Measurements from ENCODE around the gene KDM6B.

DNA sequence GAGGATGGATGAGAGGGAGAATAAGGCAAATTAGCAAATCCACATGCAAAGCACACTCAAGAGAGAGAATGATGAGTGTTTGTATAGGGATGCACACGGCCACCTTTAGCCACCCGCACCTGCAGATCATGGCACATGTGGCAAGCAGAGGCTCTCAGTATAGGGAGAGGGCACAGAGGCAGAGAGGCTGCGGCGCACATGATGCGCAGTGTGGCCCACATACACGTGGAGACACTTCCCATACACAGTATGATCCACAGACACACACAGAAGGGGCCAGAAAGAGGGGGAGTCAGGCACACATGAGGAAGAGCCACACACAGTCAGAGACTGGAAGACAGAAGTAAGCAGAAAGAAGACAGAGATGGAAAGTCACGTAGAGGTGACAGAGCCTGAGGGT lies 48.1 kb downstream of the KDM6B start:
- TF ChIP-seq, protein P1, sequence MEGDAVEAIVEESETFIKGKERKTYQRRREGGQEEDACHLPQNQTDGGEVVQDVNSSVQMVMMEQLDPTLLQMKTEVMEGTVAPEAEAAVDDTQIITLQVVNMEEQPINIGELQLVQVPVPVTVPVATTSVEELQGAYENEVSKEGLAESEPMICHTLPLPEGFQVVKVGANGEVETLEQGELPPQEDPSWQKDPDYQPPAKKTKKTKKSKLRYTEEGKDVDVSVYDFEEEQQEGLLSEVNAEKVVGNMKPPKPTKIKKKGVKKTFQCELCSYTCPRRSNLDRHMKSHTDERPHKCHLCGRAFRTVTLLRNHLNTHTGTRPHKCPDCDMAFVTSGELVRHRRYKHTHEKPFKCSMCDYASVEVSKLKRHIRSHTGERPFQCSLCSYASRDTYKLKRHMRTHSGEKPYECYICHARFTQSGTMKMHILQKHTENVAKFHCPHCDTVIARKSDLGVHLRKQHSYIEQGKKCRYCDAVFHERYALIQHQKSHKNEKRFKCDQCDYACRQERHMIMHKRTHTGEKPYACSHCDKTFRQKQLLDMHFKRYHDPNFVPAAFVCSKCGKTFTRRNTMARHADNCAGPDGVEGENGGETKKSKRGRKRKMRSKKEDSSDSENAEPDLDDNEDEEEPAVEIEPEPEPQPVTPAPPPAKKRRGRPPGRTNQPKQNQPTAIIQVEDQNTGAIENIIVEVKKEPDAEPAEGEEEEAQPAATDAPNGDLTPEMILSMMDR (conservative IDR thresholded peaks at IDR 0.05): no peak
- no peak for TF ChIP-seq EZH2 (IDR thresholded peaks at IDR 0.05; ENCODE audit: low read depth)

Data from PC-9 (cell line).